ENCODE data around the gene GRIK4. TPM values are rescaled to one million over a fixed set of nuclear protein-coding genes. Genes with fewer than 3 reads are reported as not detected.

GRIK4 gene
- total RNA-seq, 1 experiment from 2014 or later: not detected

- no peak for DNase-seq (ENCODE audit: low read depth)
Measured at GRCh38 chr11:120667934-120668333, 156.4 kb downstream of the GRIK4 start.

DNA sequence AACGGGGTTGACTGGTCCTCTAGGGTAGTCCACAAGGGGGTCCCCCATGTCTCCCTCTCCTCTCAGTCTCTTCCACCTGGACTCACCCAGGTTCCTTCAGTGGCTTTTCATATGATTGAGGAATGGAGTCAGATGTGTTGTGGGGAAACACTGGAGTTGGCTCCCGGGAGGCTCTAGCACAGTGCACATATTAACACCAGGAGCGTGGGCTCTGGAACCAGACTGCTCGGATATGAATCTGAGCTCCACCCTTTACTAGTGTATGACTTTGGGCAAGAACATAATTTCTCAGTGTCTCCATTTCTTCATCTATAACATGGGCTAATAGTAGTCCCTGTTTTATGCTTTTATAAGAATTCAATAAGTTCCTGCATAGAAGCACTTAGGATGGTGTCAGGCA, 157.0 kb downstream of the GRIK4 start:
- DNase-seq (ENCODE audit: low read depth): no peak

DNA sequence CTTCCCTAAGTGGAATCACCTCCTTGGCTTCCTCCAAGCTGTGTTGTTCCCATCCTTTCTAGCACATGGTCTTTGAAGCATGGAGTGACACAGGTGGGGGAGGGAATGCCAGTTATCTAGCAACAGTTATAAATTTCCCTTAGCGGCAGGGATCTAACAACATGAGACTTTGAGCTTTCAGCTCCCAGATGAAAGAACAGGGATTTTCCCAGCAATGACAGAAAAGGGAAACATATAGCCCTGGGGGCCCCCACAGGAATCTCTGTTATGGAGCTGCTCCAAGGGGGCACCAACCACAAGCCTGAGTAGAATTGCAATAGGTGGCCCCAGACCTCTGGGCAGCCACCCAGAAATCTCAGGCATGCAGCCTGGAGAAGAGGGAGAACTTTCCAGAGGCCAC, 163.0 kb downstream of the GRIK4 start:
- peak; percentile 60 for DNase-seq (ENCODE audit: low read depth)

GRCh38 chr11:120675171-120675570, 163.6 kb downstream of the GRIK4 start:
- DNase-seq (ENCODE audit: low read depth): peak; percentile 9

DNA sequence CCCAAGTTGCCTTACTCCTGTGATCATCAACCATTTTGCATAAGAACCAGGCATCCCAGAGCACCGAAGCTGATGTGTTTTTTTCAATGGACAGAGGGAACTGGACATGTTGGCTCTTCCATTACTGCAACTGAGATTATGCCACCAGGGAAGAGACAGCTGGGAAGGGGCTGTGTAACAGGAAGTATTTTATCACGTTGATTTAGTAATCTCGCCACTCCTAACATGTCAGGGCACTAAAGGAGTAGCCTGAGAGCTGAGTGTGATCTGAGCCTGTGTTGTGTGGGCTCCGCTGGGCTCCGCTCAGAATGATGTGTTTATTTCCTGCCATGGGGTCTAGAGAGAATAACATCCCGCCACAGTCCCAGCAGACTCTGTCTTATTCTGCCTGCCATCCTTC, 165.4 kb downstream of the GRIK4 start:
- DNase-seq (ENCODE audit: low read depth): no peak

DNA sequence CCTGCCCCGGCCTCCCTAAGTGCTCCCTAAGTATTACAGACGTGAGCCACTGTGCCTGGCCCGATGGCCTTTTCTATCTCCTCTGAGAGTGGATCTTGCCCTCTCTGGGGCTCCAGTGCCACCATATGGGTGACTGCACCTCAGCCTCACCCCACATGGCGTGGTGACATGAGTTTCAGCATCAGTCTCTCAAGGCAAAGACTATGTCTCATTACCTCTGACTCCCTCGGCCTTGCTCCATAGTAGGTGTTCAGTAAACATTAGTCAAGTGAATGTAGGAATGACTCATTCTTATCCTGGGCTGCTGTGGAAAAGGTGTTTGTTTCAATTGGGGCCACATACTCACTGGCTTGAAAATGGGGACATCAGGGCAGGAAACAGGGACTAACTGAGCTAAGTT, 168.8 kb downstream of the GRIK4 start:
- no peak for DNase-seq (ENCODE audit: low read depth)

DNA sequence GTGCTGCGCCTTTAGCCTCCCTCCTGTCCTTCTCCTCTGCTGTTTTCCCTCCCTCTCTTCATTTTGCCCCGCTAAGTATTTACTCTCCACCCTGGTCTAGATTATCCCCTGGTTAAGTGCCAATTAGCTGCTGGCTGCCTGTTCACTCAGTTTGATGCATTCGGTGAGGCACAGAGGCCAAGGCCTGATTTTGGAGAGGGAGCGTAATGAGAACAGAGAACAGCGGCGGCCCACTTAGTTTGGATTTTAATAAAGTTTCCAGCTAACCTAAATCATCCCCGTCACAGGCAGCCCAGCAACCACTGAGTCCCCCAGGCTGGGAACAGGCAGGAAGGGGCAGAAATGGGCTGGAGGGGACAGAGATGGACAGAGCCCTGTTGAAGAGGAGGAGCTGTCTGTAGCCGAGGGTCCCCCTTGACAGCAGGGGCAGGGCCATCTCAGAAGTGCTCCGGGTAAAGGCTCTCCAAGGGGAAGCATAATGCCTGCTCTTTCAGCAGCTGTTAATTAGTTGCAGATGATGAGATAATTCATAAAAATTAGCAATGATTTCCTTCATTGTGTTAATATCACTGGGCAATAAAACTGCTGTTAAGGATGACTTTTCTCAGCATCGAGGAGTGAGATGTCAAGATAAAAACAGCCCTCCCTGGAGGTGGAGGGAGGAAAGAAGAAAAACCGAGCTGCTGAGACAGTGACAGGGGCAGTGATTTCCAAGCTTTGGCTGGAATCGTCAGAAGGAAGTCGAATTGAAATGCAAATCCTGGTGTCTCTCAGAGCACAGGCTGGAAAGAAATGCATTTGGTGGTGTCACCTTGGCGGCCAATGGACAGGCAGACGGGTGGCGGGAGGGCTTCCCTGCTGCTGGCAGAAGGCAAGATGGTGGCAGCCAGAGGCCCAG, 170.1 kb downstream of the GRIK4 start:
- DNase-seq (ENCODE audit: low read depth): no peak

- DNase-seq (ENCODE audit: low read depth): no peak
Measured at GRCh38 chr11:120682332-120682649, 170.7 kb downstream of the GRIK4 start.

GRCh38 chr11:120682866-120683265, 171.3 kb downstream of the GRIK4 start:
- DNase-seq (ENCODE audit: low read depth): no peak

DNA sequence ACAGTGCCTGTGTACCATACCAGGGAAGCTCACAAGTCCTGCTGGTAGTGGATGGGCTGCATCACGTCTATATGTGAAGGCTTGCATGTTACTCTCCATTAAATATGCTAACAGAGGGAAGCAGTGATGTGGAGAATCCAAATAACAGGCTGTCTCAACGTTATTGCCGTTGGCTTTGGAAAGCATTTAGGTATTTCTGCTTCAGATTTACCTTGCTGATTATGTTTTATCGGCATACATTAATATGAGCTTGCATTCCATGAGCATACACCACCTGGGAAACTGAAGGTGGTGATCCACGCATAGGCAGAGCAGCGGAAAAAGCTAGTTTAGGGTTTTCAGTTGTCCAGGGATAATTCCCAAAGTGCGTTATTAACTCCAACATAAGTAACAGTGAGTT, 175.0 kb downstream of the GRIK4 start:
- no peak for DNase-seq (ENCODE audit: low read depth)

- no peak for DNase-seq (ENCODE audit: low read depth)
Measured at GRCh38 chr11:120688163-120688562, 176.6 kb downstream of the GRIK4 start.

DNA sequence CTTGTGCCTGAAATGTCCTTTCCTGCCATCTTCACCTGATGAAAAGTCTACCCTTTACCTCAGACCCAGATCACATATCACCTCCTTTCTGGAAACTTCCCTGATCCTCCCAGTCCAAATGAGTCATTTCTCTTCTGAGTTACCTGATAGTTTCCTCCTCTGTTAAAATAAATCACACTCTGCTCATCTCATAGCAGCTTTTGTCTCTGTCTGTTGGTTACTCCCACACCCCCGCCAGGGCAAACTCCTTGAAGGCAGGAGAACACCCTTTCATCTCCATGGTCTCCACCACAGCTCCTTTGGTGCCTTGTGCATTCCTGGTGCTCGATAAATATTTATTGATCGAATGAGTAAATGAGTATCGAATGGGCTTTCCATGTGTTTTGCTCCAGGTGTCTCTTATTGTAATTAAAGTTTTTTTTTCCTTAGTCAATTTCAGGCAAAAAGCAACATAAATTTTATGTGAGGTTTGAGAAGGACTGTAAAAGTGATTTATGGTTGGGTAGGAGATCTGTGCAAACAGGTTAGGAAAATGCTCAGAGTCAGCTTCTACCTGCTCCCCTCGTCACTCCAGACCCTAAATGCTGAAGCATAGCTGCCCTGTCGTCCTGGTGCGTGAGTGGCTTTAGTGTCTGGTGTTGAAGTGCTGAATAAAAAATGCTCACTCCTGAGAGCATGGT, 178.2 kb downstream of the GRIK4 start:
- DNase-seq (ENCODE audit: low read depth): no peak

GRCh38 chr11:120690406-120690805, 178.9 kb downstream of the GRIK4 start:
- no peak for DNase-seq (ENCODE audit: low read depth)

DNA sequence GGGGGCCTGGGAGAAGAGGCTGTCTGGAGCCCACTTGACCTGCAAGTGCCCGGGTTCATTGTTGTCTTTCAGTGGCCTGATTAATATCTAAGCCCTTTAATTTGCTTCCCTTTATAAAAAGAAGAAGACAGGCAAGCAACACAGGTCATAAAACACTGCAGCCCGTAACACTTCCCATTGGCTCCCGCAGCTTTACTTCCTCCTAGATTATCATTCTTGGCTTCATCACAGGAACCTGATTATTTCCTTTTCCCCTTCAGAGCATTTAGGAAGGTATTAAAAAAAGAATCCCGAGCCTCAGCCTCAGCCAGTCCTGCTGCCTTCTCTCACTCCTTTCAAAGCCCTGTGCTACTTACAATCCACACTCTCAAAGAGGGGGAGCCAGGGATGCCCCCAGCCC, 183.2 kb downstream of the GRIK4 start:
- DNase-seq (ENCODE audit: low read depth): no peak

GRCh38 chr11:120695426-120695825, 183.9 kb downstream of the GRIK4 start:
- DNase-seq (ENCODE audit: low read depth): no peak

- DNase-seq (ENCODE audit: low read depth): no peak
Measured at GRCh38 chr11:120695939-120696338, 184.4 kb downstream of the GRIK4 start.

- DNase-seq (ENCODE audit: low read depth): no peak
Measured at GRCh38 chr11:120696597-120697218, 185.2 kb downstream of the GRIK4 start.

GRCh38 chr11:120698918-120699317, 187.4 kb downstream of the GRIK4 start:
- DNase-seq (ENCODE audit: low read depth): no peak

DNA sequence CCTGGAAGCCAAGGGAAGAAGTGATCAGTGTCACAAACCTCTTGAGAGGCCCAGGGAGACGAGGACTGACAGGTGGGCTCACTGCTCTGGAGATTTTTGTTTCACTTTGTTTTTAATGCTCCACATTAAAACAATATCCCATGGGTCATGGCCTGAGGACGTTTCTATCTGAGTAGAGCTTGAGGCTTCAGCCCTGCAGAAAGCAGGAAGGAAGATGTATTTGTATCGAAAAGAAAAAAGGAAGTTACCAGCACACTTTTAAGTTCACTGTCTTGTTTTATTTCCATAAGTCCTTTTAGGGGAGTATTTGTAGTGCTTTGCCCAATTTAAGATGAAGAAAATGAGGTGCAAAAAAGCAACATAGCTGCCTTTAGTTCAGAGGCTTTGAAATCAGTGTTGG, 191.1 kb downstream of the GRIK4 start:
- DNase-seq (ENCODE audit: low read depth): no peak

DNA sequence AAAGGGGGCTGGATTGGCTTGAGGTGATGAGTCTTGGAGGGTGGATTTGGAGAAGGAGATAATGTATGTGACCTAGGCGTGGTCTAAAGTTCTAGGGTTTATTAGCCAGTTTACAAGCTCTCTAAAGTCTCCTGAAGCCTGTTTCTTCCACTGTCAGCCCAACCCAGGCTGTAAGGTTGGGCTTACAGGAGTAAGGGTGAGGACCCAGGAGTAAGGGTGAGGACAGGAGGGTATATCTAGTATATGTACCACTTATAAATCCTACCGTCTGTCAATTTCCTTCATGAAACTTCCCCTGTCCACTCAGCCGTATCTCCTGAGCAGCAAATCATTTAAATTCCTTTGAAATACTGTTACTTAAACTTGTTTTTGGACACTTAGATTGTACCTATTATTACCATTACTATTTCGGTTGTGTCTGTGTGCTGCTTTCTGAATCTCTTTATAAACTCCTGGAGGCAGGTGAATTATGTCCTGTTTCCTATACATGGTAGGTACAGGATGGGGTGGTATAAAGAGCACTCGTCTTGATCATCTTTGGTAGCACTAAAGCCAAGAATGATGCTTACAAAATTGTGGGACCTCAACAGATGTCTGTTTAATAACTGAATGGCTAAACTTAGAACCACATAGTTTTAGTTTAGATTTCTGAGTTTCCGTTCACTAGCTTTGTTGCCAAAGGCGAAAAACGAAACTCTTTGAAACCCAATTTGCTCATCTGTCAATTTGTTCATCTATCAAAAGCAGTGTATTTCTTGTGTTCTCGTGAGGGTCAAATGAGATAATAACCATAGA, 192.0 kb downstream of the GRIK4 start:
- DNase-seq (ENCODE audit: low read depth): no peak

DNA sequence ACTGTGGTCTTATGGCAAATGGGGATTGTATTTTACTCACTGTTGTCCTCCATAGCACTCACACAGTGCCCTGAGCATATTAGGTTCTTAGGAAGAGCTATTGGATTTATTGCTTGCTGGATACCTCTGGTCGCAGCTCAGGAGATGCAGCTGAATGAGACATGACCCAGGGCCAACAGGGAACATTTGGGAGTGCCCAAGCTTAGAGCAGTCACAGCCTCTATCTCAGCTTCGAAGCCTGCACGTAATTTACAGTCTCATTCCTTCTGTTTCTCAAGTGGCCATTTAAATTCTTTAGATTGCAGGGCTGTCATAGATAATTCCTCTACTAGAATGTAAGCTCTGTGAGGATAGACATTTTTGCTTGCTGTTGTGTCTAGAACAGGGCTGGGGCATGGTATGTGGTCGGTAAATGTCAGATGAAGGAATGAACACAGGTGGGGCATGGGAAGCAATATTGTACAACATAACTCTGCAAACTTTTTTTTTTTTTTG, 192.8 kb downstream of the GRIK4 start:
- no peak for DNase-seq (ENCODE audit: low read depth)

- DNase-seq (ENCODE audit: low read depth): no peak
Measured at GRCh38 chr11:120706257-120706656, 194.7 kb downstream of the GRIK4 start.

All from RPMI7951 (cell line).